NB4 (cell line): ENCODE results near the gene RNF39.

Experiments
- DNase-seq: peaks from one replicate; pipeline ENCODE4 v3.0.0; 2010; ENCODE audit warnings: low read depth
- H3K4me3 ChIP-seq: one replicate; pipeline ENCODE4 v1.5.1; 2011; ENCODE audit warnings: mild to moderate bottlenecking, low read depth, low read length, moderate library complexity
- MYC ChIP-seq: IDR thresholded peaks from 2 replicates; pipeline ENCODE4 v1.6.1; 2011; ENCODE audit warnings: low read depth, low read length
- POLR2A ChIP-seq: IDR thresholded peaks from 2 replicates; pipeline ENCODE4 v1.6.1; 2011; ENCODE audit warnings: mild to moderate bottlenecking; ENCODE audit not compliant: insufficient read length; ENCODE audit errors: extremely low read depth
- TF ChIP-seq, protein P1 (sequence below): IDR thresholded peaks from 2 replicates; pipeline ENCODE4 v1.6.1; 2011; ENCODE audit warnings: low read depth, low read length
- TF ChIP-seq, protein P2 (sequence below): IDR thresholded peaks from one replicate; pipeline ENCODE4 v1.5.1; 2012; ENCODE audit warnings: low read depth, low read length

Gene RNF39

DNA sequence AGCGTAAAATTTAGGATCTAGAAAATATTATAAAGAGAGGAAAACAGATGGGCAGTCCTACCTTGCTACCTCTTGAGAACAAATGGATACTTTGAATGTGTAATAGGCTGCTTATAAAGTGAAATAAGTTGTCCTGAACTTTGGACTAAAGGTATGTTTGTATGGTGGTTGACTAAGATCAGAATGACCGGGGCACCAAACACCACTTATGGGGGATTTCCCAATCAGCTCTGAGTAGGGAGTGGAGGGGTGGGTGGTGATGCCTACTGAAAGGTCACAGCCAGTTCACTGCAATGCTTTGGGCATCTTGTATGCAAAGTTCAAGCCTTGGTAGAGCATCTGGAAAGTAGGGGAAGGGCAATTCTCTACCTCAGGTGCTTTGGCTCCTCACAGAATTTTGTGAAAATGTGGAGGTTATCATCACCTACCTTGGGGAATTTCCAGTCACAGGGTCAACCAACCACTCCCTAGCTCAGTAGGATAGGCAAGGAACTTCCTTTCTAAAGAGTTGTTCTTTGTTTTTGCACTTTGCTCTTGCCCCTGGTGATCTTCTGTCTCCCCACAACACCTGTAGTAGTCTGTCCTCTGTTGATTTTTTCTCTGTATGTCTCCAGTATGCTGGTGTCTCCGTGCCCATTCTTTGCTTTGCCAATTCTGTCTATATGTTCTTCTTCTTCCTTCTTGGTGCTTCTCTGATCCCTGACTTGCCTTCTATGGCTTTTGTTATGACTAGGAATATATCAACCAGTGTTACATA, 37.6 kb upstream of the RNF39 start, which contains the start of gene TRIM31:
Gene TRIM31, minus strand, starts transcription at position 88 of the 757 bp plus-strand sequence. CDS start 285 bp downstream, outside the sequence.
- DNase-seq = no peak
- TF ChIP-seq, protein P1, sequence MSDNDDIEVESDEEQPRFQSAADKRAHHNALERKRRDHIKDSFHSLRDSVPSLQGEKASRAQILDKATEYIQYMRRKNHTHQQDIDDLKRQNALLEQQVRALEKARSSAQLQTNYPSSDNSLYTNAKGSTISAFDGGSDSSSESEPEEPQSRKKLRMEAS = no peak
- TF ChIP-seq MYC = no peak
- no peak within 1 kb of the TSS for H3K4me3 ChIP-seq

DNA sequence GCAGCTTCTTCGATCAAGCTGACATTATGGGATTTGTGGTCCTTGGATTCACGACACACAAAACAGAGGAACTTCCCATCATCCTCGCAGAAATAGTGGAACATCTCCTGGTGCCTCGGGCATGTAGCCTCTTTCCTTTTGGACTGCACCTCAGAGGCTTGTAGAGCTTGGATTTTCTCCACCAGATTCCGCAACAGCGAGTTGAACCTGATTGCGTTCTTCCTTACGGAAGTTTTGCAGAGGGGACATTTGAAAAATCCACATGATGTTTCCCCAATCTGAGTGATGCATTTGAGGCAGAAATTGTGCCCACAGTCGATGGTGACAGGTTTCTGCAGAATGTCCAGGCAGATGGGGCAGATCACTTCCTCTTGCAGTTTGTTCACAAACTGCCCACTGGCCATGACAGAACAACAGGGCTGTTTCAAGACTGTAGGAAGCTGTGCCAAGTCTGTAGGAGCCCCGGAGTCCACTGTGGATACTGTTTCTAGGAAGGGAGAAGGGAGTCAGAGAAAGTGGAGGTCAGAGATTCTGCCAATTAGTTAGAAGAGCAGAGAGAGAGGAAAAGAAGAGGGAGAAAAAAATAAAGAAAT, 36.9 kb upstream of the RNF39 start:
- TF ChIP-seq, protein P1 = no peak
- no peak for TF ChIP-seq MYC
- TF ChIP-seq, protein P2, sequence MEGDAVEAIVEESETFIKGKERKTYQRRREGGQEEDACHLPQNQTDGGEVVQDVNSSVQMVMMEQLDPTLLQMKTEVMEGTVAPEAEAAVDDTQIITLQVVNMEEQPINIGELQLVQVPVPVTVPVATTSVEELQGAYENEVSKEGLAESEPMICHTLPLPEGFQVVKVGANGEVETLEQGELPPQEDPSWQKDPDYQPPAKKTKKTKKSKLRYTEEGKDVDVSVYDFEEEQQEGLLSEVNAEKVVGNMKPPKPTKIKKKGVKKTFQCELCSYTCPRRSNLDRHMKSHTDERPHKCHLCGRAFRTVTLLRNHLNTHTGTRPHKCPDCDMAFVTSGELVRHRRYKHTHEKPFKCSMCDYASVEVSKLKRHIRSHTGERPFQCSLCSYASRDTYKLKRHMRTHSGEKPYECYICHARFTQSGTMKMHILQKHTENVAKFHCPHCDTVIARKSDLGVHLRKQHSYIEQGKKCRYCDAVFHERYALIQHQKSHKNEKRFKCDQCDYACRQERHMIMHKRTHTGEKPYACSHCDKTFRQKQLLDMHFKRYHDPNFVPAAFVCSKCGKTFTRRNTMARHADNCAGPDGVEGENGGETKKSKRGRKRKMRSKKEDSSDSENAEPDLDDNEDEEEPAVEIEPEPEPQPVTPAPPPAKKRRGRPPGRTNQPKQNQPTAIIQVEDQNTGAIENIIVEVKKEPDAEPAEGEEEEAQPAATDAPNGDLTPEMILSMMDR = no peak
- TF ChIP-seq POLR2A = no peak
- no peak for DNase-seq
- no peak overlapping the region for H3K4me3 ChIP-seq

DNA sequence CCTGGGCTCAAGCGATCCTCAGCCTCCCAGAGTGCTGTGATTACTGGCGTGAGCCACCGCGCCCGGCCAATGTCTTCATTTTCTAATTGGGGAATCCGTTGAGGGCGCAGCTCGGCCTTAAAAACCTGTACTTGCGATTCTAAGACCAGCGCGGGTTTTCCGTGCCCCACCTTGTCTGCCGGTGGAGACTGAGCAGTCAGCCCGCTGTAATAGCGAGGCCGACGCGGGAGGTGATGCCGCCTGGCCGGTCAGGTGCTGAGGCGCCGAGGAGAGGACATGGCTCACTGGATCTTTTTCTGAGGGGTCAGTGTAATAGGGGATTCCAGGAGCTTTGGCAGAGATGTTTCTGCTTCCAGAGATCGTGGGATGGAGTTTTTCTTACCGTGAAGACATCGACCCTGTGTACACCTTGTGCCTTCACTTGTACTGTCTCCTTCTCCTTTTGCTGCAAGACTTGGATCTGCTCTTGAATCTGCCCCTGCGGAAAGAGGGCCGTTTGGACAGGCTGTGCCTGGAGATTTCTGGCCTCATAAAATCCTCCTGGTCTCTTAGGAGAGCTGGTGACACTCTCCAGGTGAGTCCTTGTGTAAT, 35.8 kb upstream of the RNF39 start:
- no peak for TF ChIP-seq POLR2A
- TF ChIP-seq, protein P1 = no peak
- no peak for DNase-seq
- no peak overlapping the region for H3K4me3 ChIP-seq

DNA sequence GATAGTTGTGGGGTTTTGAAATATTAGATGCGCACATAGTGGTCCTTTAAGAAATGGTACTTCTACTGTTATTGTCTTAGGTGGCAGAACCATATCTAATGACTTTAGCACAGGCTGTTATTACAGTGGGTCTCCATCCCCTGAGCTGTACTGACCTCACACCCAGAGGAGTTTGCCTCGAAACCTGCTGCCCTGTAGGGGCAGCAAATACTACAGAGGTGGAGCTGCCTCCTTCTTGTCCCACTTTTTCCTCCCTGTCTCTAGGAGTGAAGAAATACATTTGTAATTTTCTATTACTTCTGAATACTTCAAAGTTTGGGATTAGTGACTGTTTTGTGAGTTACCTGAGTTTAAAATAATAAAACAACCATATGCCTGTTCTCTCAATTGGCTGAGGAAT, 29.1 kb upstream of the RNF39 start:
- no peak for DNase-seq
- TF ChIP-seq, protein P1 = no peak
- TF ChIP-seq, protein P2 = peak; percentile 10
- TF ChIP-seq MYC (no peak), POLR2A (no peak)
- no peak overlapping the region for H3K4me3 ChIP-seq

DNA sequence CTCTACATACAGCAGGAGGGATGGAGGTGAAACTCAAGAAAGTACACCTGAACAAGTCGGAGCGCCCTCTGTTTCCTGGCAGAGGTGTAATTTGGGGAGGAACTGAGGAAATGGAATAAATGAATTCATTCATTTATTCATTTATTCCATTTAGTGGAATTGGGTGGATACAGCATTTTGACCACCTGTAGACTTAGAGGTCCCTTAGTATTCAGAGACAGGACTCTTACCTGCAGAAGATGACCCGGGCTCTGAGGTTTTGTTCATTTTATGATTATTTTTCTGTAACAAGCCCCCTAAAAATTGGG, 28.3 kb upstream of the RNF39 start:
- DNase-seq = no peak
- TF ChIP-seq, protein P1 = no peak
- TF ChIP-seq POLR2A (no peak), MYC (no peak)
- TF ChIP-seq, protein P2 = no peak
- no peak overlapping the region for H3K4me3 ChIP-seq

DNA sequence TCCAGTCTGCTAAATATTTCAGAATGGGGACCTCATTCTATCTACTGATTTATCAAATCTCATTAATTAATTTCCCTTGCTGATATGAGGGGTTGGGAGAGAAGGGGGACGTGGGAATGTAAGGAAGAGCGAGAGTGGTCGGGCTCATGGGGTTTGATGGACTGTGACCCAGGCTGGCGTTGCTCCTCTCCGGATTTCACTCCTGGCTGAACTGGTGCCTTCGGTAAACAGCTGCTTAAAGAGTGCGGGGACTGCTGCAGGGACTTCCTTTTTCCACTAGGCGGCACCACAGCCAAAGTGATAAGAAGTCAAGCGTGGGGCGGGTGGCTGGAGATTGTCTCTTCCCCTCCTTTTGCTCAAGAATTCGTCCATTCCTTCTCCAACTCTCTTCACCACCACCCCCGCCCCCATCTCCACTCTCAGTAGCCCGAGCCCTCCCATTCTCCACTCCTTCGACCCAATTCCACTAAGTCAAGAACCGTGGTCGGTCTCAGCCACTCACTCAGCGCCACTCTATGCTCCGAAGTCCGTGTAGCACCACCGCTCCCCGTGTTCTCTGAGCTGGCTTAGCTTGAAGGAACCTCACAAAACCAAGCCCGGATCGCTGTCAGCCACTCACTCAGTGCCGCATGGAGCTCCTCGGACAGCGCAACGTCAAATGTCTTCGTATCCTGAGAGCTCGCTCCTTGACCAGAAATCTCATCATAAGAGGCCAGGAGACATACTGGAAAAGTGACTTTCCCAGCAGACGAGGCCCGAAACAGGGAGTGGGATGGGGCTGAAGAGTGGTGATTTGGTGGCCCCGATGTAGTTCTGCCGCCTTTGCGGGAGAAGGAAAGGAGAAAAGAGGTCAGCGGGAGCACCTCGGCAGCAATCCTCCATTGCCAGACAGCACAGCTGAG, 27.7 kb upstream of the RNF39 start:
- peak; percentile 90 for DNase-seq
- no peak overlapping the region for H3K4me3 ChIP-seq
- TF ChIP-seq, protein P2 = peak; percentile 97
- TF ChIP-seq POLR2A (no peak), MYC (peak; percentile 19; the same call in 1 of the 2 replicates)
- TF ChIP-seq, protein P1 = peak; percentile 43; the same call in 1 of the 2 replicates
